GM12878 (cell line): ENCODE measurements around the gene XRN2. TPM values are rescaled to one million over a fixed set of nuclear protein-coding genes. Genes with fewer than 3 reads are reported as not detected.

Experiments
- ATAC-seq: fragments of 200-7000 bp; cut with Tn5 transposase; 3 replicates; pipeline ENCODE4 v1.9.1; 2020; ENCODE audit warnings: mild to moderate bottlenecking, moderate library complexity
- BruUV-seq: library from RNA; stranded (reverse); fragments of 400-500 nt; replicated peaks from 2 replicates; lab custom pipeline; 2021; lab: Mats Ljungman, UMichigan
- CTCF ChIA-PET: fragments of 300-600 bp; sonication (Branson Sonifier 250); formaldehyde crosslinking; extraction: SDS; loops from one replicate; lab custom pipeline; 2021; ENCODE audit warnings: inconsistent platforms; lab: Yijun Ruan, JAX
- POLR2A ChIA-PET: fragments of 350-600 bp; formaldehyde crosslinking; extraction: SDS; loops from one replicate; lab custom pipeline; 2021; ENCODE audit warnings: inconsistent platforms; lab: Charles Lee
- RAD21 ChIA-PET: fragments of 300-600 bp; sonication (Branson Sonifier 250); formaldehyde crosslinking; loops from one replicate; lab custom pipeline; 2023; ENCODE audit warnings: antibody characterized with exemption; ENCODE audit not compliant: unreplicated experiment; lab: Charles Lee
- SMC1A ChIA-PET: fragments of 300-600 bp; sonication (Branson Sonifier 250); formaldehyde crosslinking; loops from one replicate; lab custom pipeline; 2023; ENCODE audit not compliant: unreplicated experiment, uncharacterized antibody; lab: Charles Lee
- DNase-seq: peaks from one replicate; pipeline ENCODE4 v3.0.0-alpha.2; 2011; ENCODE audit warnings: low read depth, low spot score
- FAIRE-seq: peaks from 3 replicates; lab custom pipeline; 2011; peaks lifted over from hg19 to GRCh38; lab: Jason Lieb, UNC
- H2AFZ ChIP-seq: 2 replicates; pipeline ENCODE4 v1.6.0; 2011; ENCODE audit warnings: low read depth, low read length, control low read depth; ENCODE audit not compliant: control insufficient read depth
- H3K27ac ChIP-seq: 2 replicates; pipeline ENCODE4 v1.5.1; 2011; ENCODE audit warnings: control low read depth; ENCODE audit not compliant: control insufficient read depth, insufficient read depth
- H3K27me3 ChIP-seq, 2 experiments: replicated peaks in 1 of 2; 2 replicates each; pipeline versions ENCODE4 v1.6.0 to v1.6.1; 2011; ENCODE audit warnings: low read length in 1 of 2; ENCODE audit not compliant: control insufficient read depth in 2 of 2, insufficient read depth in 2 of 2
- H3K36me3 ChIP-seq, 2 experiments: 2 replicates each; pipeline ENCODE4 v1.5.1; 2011; ENCODE audit warnings: low read length in 1 of 2; ENCODE audit not compliant: control insufficient read depth in 2 of 2, insufficient read depth in 2 of 2
- H3K4me1 ChIP-seq: 2 replicates; pipeline ENCODE4 v1.6.1; 2011; ENCODE audit warnings: mild to moderate bottlenecking, low read length, moderate library complexity, mixed read lengths; ENCODE audit not compliant: control insufficient read depth, insufficient read depth
- H3K4me2 ChIP-seq: 2 replicates; pipeline ENCODE4 v1.6.0; 2011; ENCODE audit warnings: control low read depth; ENCODE audit not compliant: control insufficient read depth, insufficient read depth
- H3K4me3 ChIP-seq: fragments of 200-600 bp; sonication (generic); 2 replicates; pipeline ENCODE4 v1.5.1; 2016
- H3K79me2 ChIP-seq: 2 replicates; pipeline ENCODE4 v1.6.0; 2011; ENCODE audit warnings: low read length; ENCODE audit not compliant: control insufficient read depth, insufficient read depth
- H3K9ac ChIP-seq: 2 replicates; pipeline ENCODE4 v1.8.0; 2011; ENCODE audit warnings: low read length, control low read depth, mixed read lengths; ENCODE audit not compliant: control insufficient read depth, insufficient read depth
- H3K9me3 ChIP-seq: replicated peaks from 3 replicates; pipeline ENCODE4 v1.5.1; 2011; ENCODE audit warnings: mild to moderate bottlenecking, low read length; ENCODE audit not compliant: control insufficient read depth, insufficient read depth
- H4K20me1 ChIP-seq: 2 replicates; pipeline ENCODE4 v1.6.0; 2011; ENCODE audit not compliant: control insufficient read depth, insufficient read depth
- MXI1 ChIP-seq: fragments of 150-350 bp; IDR thresholded peaks from 2 replicates; pipeline ENCODE4 v1.6.1; 2011; ENCODE audit warnings: low read depth, mild to moderate bottlenecking, inconsistent platforms, low read length, improper control_type of control experiment
- NBN ChIP-seq: fragments of 450-650 bp; IDR thresholded peaks from 2 replicates; pipeline ENCODE4 v1.6.1; 2016
- PBX3 ChIP-seq: IDR thresholded peaks from 2 replicates; pipeline ENCODE4 v1.6.1; 2011; ENCODE audit warnings: mild to moderate bottlenecking, low read depth, low read length, moderate library complexity; ENCODE audit not compliant: insufficient replicate concordance
- POLR2A ChIP-seq: IDR thresholded peaks from 2 replicates; pipeline ENCODE4 v1.6.1; 2011; ENCODE audit warnings: low read depth, mild to moderate bottlenecking, low read length
- POLR2AphosphoS5 ChIP-seq: IDR thresholded peaks from 2 replicates; pipeline ENCODE4 v1.6.1; 2011; ENCODE audit warnings: mild to moderate bottlenecking, low read length, inconsistent platforms
- SP1 ChIP-seq: IDR thresholded peaks from one replicate; pipeline ENCODE4 v1.6.1; 2011; ENCODE audit warnings: low read depth, low read length
- YBX1 ChIP-seq: fragments of 450-650 bp; IDR thresholded peaks from 2 replicates; pipeline ENCODE4 v1.6.1; 2016; ENCODE audit warnings: antibody characterized with exemption
- ZNF592 ChIP-seq: fragments of 450-650 bp; IDR thresholded peaks from 2 replicates; pipeline ENCODE4 v1.6.1; 2017; ENCODE audit warnings: mild to moderate bottlenecking, moderate library complexity
- ZNF622 ChIP-seq: fragments of 450-650 bp; IDR thresholded peaks from 2 replicates; pipeline ENCODE4 v1.6.1; 2017; ENCODE audit warnings: mild to moderate bottlenecking, inconsistent platforms
- WGBS: methylation state at CpG from one replicate; pipeline ENCODE4 v1.1.6; 2016; ENCODE audit warnings: low lambda C conversion rate; ENCODE audit not compliant: insufficient replicate concordance, insufficient coverage; ENCODE audit errors: missing lambda C conversion rate; 5-methylcytosine and 5-hydroxymethylcytosine counted together
- in situ Hi-C: fragments of 300-500 bp; cut with MboI; formaldehyde crosslinking; loops from 9 replicates; pipeline ENCODE4 v1.14.3; 2018; ENCODE audit warnings: mixed read lengths
- intact Hi-C: fragments of 100-400 bp; cut with micrococcal nuclease; formaldehyde crosslinking; loops from one replicate; pipeline ENCODE4 v1.14.2; 2022; ENCODE audit not compliant: unreplicated experiment
- polyA plus RNA-seq, 11 experiments: library from polyadenylated mRNA; depleted of rRNA in 4 of 11; unstranded in 6 of 11; stranded (reverse) in 5 of 11; fragments of >200 nt; fragmentation: Nextera tagmentation in 4 of 11; fragmentation: Illumina TruSeq in 1 of 11; extraction: Ambion mirVana in 4 of 11; extraction: Trizol in 1 of 11; gene quantifications; 1 replicate in 1 of 11; 2 replicates in 10 of 11; pipeline versions ENCODE4 v1.2.1 to v1.2.3, GENCODE V29; 2011 to 2016; ENCODE audit warnings: inconsistent platforms in 2 of 11, missing spikeins in 2 of 11, low read depth in 1 of 11
- total RNA-seq, 4 experiments: library from RNA; depleted of rRNA in 3 of 4; stranded (reverse); fragments of >200 nt in 3 of 4; fragmentation: Illumina TruSeq in 1 of 4; extraction: Trizol in 1 of 4; gene quantifications; 2 replicates each; pipeline versions ENCODE4 v1.2.1 to v1.2.3, GENCODE V29; 2013 to 2021
- TF ChIP-seq, protein P1 (sequence below): IDR thresholded peaks from 2 replicates; pipeline ENCODE4 v1.6.1; 2012; ENCODE audit warnings: mild to moderate bottlenecking, low read depth, low read length
- TF ChIP-seq, protein P2 (sequence below): fragments of 450-650 bp; IDR thresholded peaks from 2 replicates; pipeline ENCODE4 v1.6.1; 2016; ENCODE audit warnings: mild to moderate bottlenecking
- TF ChIP-seq, protein P3 (sequence below): IDR thresholded peaks from 2 replicates; pipeline ENCODE4 v1.6.1; 2012; ENCODE audit warnings: low read length, inconsistent platforms

The XRN2 gene
- total and polyA plus RNA-seq, 10 of the 15 experiments (the other 5 are each of a cell fraction or from before 2014, with no cell fraction given), result 59.7 to 97.8 (median 75.6) TPM

GRCh38 chr20:21279706-21280521 is 23.2 kb upstream of the XRN2 start:
- Histone ChIP-seq H3K27me3 (no peaks in the 10 kb centered on the region), H3K4me2 (no peak overlapping the region), H3K79me2 (no peaks in the 10 kb centered on the region), H3K27ac (no peak overlapping the region), H2AFZ (no peak overlapping the region), H3K4me3 (no peak overlapping the region), H3K36me3 (no peaks in the 10 kb centered on the region), H3K9me3 (no peaks in the 10 kb centered on the region), H4K20me1 (no peaks in the 10 kb centered on the region), H3K4me1 (peaks cover 9% of the 10 kb centered on the region), H3K9ac (no peak overlapping the region)
- POLR2A ChIA-PET, result no interaction called here
- BruUV-seq, result no TSS peak
- DNase-seq (no peak), FAIRE-seq (no peak), ATAC-seq (no peak)
- CTCF ChIA-PET, result interaction anchor here (0.5 to 0.9 kb wide), 2 partner anchors 29 to 271 kb away, joined by 3 read pairs; no protein-coding TSS in a partner anchor
- SMC1A ChIA-PET, result interaction anchor here (1.1 kb wide), 1 partner anchor 10 kb away, joined by 3 read pairs; no protein-coding TSS in a partner anchor
- WGBS, result 49% methylated on average over 7 of the region's 7 CpGs
- in situ Hi-C loops (no loop called here), intact Hi-C loops (no loop called here)
- RAD21 ChIA-PET, result no interaction called here
- TF ChIP-seq MXI1, result no peak
- TF ChIP-seq POLR2AphosphoS5, result no peak
- no peak for TF ChIP-seq SP1
- no peak for TF ChIP-seq NBN
- no peak for TF ChIP-seq POLR2A
- TF ChIP-seq PBX3, result no peak
- TF ChIP-seq, protein P1, sequence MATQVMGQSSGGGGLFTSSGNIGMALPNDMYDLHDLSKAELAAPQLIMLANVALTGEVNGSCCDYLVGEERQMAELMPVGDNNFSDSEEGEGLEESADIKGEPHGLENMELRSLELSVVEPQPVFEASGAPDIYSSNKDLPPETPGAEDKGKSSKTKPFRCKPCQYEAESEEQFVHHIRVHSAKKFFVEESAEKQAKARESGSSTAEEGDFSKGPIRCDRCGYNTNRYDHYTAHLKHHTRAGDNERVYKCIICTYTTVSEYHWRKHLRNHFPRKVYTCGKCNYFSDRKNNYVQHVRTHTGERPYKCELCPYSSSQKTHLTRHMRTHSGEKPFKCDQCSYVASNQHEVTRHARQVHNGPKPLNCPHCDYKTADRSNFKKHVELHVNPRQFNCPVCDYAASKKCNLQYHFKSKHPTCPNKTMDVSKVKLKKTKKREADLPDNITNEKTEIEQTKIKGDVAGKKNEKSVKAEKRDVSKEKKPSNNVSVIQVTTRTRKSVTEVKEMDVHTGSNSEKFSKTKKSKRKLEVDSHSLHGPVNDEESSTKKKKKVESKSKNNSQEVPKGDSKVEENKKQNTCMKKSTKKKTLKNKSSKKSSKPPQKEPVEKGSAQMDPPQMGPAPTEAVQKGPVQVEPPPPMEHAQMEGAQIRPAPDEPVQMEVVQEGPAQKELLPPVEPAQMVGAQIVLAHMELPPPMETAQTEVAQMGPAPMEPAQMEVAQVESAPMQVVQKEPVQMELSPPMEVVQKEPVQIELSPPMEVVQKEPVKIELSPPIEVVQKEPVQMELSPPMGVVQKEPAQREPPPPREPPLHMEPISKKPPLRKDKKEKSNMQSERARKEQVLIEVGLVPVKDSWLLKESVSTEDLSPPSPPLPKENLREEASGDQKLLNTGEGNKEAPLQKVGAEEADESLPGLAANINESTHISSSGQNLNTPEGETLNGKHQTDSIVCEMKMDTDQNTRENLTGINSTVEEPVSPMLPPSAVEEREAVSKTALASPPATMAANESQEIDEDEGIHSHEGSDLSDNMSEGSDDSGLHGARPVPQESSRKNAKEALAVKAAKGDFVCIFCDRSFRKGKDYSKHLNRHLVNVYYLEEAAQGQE, result no peak
- TF ChIP-seq ZNF622, result no peak
- TF ChIP-seq, protein P2, sequence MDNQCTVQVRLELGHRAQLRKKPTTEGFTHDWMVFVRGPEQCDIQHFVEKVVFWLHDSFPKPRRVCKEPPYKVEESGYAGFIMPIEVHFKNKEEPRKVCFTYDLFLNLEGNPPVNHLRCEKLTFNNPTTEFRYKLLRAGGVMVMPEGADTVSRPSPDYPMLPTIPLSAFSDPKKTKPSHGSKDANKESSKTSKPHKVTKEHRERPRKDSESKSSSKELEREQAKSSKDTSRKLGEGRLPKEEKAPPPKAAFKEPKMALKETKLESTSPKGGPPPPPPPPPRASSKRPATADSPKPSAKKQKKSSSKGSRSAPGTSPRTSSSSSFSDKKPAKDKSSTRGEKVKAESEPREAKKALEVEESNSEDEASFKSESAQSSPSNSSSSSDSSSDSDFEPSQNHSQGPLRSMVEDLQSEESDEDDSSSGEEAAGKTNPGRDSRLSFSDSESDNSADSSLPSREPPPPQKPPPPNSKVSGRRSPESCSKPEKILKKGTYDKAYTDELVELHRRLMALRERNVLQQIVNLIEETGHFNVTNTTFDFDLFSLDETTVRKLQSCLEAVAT, result no peak
- TF ChIP-seq YBX1, result no peak
- TF ChIP-seq ZNF592, result no peak
- TF ChIP-seq, protein P3, sequence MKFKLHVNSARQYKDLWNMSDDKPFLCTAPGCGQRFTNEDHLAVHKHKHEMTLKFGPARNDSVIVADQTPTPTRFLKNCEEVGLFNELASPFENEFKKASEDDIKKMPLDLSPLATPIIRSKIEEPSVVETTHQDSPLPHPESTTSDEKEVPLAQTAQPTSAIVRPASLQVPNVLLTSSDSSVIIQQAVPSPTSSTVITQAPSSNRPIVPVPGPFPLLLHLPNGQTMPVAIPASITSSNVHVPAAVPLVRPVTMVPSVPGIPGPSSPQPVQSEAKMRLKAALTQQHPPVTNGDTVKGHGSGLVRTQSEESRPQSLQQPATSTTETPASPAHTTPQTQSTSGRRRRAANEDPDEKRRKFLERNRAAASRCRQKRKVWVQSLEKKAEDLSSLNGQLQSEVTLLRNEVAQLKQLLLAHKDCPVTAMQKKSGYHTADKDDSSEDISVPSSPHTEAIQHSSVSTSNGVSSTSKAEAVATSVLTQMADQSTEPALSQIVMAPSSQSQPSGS, result no peak
